Activated CD4-positive, alpha-beta T cell treated with anti-CD3 and anti-CD28 coated beads, Interleukin-2, amount 10 ng/mL, durations not matched to agents 7 days and 5 days (primary cell): Measurements from ENCODE around the gene VPS37D. TPM values are rescaled to one million over a fixed set of nuclear protein-coding genes. Genes with fewer than 3 reads are reported as not detected.
A peak's percentile ranks its signal among the peaks of the same experiment; 100 is the strongest.
"Not testable (repeated sequence)": the region's sequence is repeated elsewhere in the genome, so short reads cannot be mapped to it uniquely, and the experiment has no call there.

Experiments
- CTCF ChIA-PET: fragments of 350-600 bp; sonication (Branson Sonifier 250); formaldehyde crosslinking; loops from one replicate; lab custom pipeline; 2021; ENCODE audit warnings: antibody characterized with exemption; lab: Charles Lee
- POLR2A ChIA-PET: fragments of 350-600 bp; sonication (Branson Sonifier 250); formaldehyde crosslinking; loops from one replicate; lab custom pipeline; 2021; ENCODE audit warnings: antibody characterized with exemption; lab: Charles Lee
- DNase-seq: peaks from one replicate; pipeline ENCODE4 v3.0.0-alpha.2; 2020
- H3K27ac Mint-ChIP-seq: one replicate; pipeline ENCODE4 v1.8.0; 2021; ENCODE audit warnings: mild to moderate bottlenecking, moderate library complexity, mixed read lengths
- H3K27me3 Mint-ChIP-seq: one replicate; pipeline ENCODE4 v1.8.0; 2021; ENCODE audit warnings: mixed read lengths
- H3K36me3 Mint-ChIP-seq: one replicate; pipeline ENCODE4 v1.8.0; 2021; ENCODE audit warnings: low read depth, mixed read lengths
- H3K4me1 Mint-ChIP-seq: one replicate; pipeline ENCODE4 v1.8.0; 2021; ENCODE audit warnings: mixed read lengths
- H3K4me3 Mint-ChIP-seq: one replicate; pipeline ENCODE4 v1.8.0; 2021; ENCODE audit warnings: mild to moderate bottlenecking, moderate library complexity, mixed read lengths
- H3K9me3 Mint-ChIP-seq: one replicate; pipeline ENCODE4 v1.8.0; 2021; ENCODE audit warnings: mixed read lengths
- microRNA-seq: library from miRNA; unstranded; fragments of <30 nt; microRNA quantifications from one replicate; pipeline ENCODE4 v1.2.0, GENCODE V29; 2021; ENCODE audit warnings: borderline microRNAs expressed, borderline replicate concordance
- total RNA-seq, 2 experiments: library from RNA; stranded (reverse); gene quantifications; one replicate each; pipeline ENCODE4 v1.2.3, GENCODE V29; 2021

The VPS37D gene
- total RNA-seq, 2 experiments from 2014 or later, result 0.25 TPM; not detected in 1

- DNase-seq, result peak; percentile 67
- peaks cover 19% of the 10 kb centered on the region for H3K27me3 Mint-ChIP-seq
- ChIA-PET CTCF (interaction anchor here (1.1 to 1.9 kb wide), 4 partner anchors 14 to 112 kb away, joined by 3 to 8 read pairs (median 4); no protein-coding TSS in a partner anchor), POLR2A (no interaction called here)
- H3K4me1 Mint-ChIP-seq, result peaks cover 32% of the 10 kb centered on the region
- H3K27ac Mint-ChIP-seq, result peak within 1 kb of the TSS; percentile 85
- H3K36me3 Mint-ChIP-seq, result no peaks in the 10 kb centered on the region
- peak within 1 kb of the TSS; percentile 74 for H3K4me3 Mint-ChIP-seq
- no peaks in the 10 kb centered on the region for H3K9me3 Mint-ChIP-seq
Observed at GRCh38 chr7:73718905-73719805, 51.5 kb downstream of the VPS37D start, which contains the start of gene STX1A. Gene STX1A, minus strand, starts transcription at chr7:73719669. Its CDS starts 38 bp downstream, at chr7:73719631.

GRCh38 chr7:73719806-73720169 lies 52.2 kb downstream of the VPS37D start:
- peak overlapping the region; percentile 65 for H3K27ac Mint-ChIP-seq
- H3K27me3 Mint-ChIP-seq, result peaks cover 19% of the 10 kb centered on the region
- ChIA-PET POLR2A (no interaction called here), CTCF (interaction anchor here (1.1 to 1.9 kb wide), 4 partner anchors 14 to 113 kb away, joined by 3 to 8 read pairs (median 4); no protein-coding TSS in a partner anchor)
- H3K4me1 Mint-ChIP-seq, result peaks cover 32% of the 10 kb centered on the region
- H3K9me3 Mint-ChIP-seq, result no peaks in the 10 kb centered on the region
- no peaks in the 10 kb centered on the region for H3K36me3 Mint-ChIP-seq
- DNase-seq, result no peak
- peak overlapping the region; percentile 65 for H3K4me3 Mint-ChIP-seq

- CTCF ChIA-PET, result interaction anchor here (1.4 to 1.9 kb wide), 3 partner anchors 14 to 113 kb away, joined by 4 to 8 read pairs (median 4); no protein-coding TSS in a partner anchor
- POLR2A ChIA-PET, H3K36me3 Mint-ChIP-seq, DNase-seq, H3K9me3 Mint-ChIP-seq: not testable (repeated sequence)
- H3K27me3 Mint-ChIP-seq, result peaks cover 19% of the 10 kb centered on the region
- H3K4me1 Mint-ChIP-seq, result peaks cover 32% of the 10 kb centered on the region
- H3K4me3 Mint-ChIP-seq, result peak overlapping the region; percentile 65
- peak overlapping the region; percentile 65 for H3K27ac Mint-ChIP-seq
Observed at GRCh38 chr7:73720443-73720842, 52.8 kb downstream of the VPS37D start.

- Mint-ChIP-seq H3K4me1 (peaks cover 24% of the 10 kb centered on the region), H3K9me3 (no peaks in the 10 kb centered on the region), H3K27me3 (peaks cover 19% of the 10 kb centered on the region), H3K36me3 (no peaks in the 10 kb centered on the region), H3K4me3 (no peak overlapping the region), H3K27ac (no peak overlapping the region)
- ChIA-PET POLR2A (no interaction called here), CTCF (interaction anchor here (0.9 to 1.0 kb wide), 2 partner anchors 34 to 114 kb away, joined by 3 to 4 read pairs; no protein-coding TSS in a partner anchor)
- no peak for DNase-seq
Observed at GRCh38 chr7:73721377-73721817, 53.8 kb downstream of the VPS37D start.

Small RNA genes within 50 kb of the gene (microRNA-seq; reads per million reads assigned to microRNA genes)
- gene MIR4284, result not detected

Other genes starting within 250 kb of the VPS37D start
- not detected for gene FZD9, start 234.1 kb upstream of the VPS37D start, total RNA-seq
- 100 to 1,000 TPM in 1 of 2 experiments, 10 to 100 TPM in 1; 96.5 to 103 TPM for gene BAZ1B, start 145.5 kb upstream of the VPS37D start, total RNA-seq
- gene BCL7B, start 110.1 kb upstream of the VPS37D start, total RNA-seq, result 10 to 100 TPM; 69.7 to 93.0 TPM
- gene TBL2, start 89.3 kb upstream of the VPS37D start, total RNA-seq, result 10 to 100 TPM; 25.3 to 28.2 TPM
- gene MLXIPL, start 43.3 kb upstream of the VPS37D start, total RNA-seq, result not detected
- 1 to 10 TPM; 8.7 to 9.1 TPM for gene DNAJC30, start 15.6 kb downstream of the VPS37D start, total RNA-seq
- 10 to 100 TPM; 43.9 to 51.4 TPM for gene BUD23, start 15.8 kb downstream of the VPS37D start, total RNA-seq
- gene STX1A, start 51.8 kb downstream of the VPS37D start, total RNA-seq, result 1 to 10 TPM; 6.7 to 7.4 TPM
- 10 to 100 TPM; 13.3 to 15.6 TPM for gene ABHD11, start 71.0 kb downstream of the VPS37D start, total RNA-seq
- gene CLDN3, start 102.4 kb downstream of the VPS37D start, total RNA-seq, result not detected
- under 1 TPM in 1 of 2 experiments, not detected in 1; 0.27 TPM for gene CLDN4, start 163.2 kb downstream of the VPS37D start, total RNA-seq
- 1 to 10 TPM; 1.9 to 2.8 TPM for gene METTL27, start 174.7 kb downstream of the VPS37D start, total RNA-seq
- not detected for gene TMEM270, start 193.3 kb downstream of the VPS37D start, total RNA-seq